GM20431 (cell line): ENCODE measurements around the gene IRAK1.
"Not testable (repeated sequence)": the region's sequence is repeated elsewhere in the genome, so short reads cannot be mapped to it uniquely, and the experiment has no call there.

Source experiments
- in situ Hi-C: fragments of 300-500 bp; cut with MseI, MboI; formaldehyde crosslinking; loops from one replicate; pipeline ENCODE4 v1.15.0; 2020; ENCODE audit warnings: low sequenced_read_pairs; ENCODE audit not compliant: unreplicated experiment

Gene IRAK1

GRCh38 chrX:154004315-154004714, 15.4 kb downstream of the IRAK1 start:
- in situ Hi-C loops: no loop called here

GRCh38 chrX:154002215-154002719, 17.4 kb downstream of the IRAK1 start:
- in situ Hi-C loops: no loop called here

GRCh38 chrX:154000051-154000450, 19.7 kb downstream of the IRAK1 start:
- in situ Hi-C loops: no loop called here

- in situ Hi-C loops: no loop called here
Measured at GRCh38 chrX:153999359-154000037, 20.2 kb downstream of the IRAK1 start.

GRCh38 chrX:153995504-153995903, 24.2 kb downstream of the IRAK1 start:
- in situ Hi-C loops: no loop called here

GRCh38 chrX:153994398-153994797, 25.3 kb downstream of the IRAK1 start:
- in situ Hi-C loops: not testable (repeated sequence)

GRCh38 chrX:153993978-153994377, 25.7 kb downstream of the IRAK1 start:
- in situ Hi-C loops: no loop called here

- in situ Hi-C loops: no loop called here
Measured at GRCh38 chrX:153993079-153993478, 26.6 kb downstream of the IRAK1 start.

GRCh38 chrX:153992180-153992579, 27.5 kb downstream of the IRAK1 start:
- in situ Hi-C loops: no loop called here

- in situ Hi-C loops: no loop called here
Measured at GRCh38 chrX:153991013-153991580, 28.6 kb downstream of the IRAK1 start.

- in situ Hi-C loops: no loop called here
Measured at GRCh38 chrX:153989973-153990655, 29.6 kb downstream of the IRAK1 start.

GRCh38 chrX:153988493-153988892, 31.2 kb downstream of the IRAK1 start:
- in situ Hi-C loops: no loop called here

GRCh38 chrX:153984351-153985178, 35.1 kb downstream of the IRAK1 start:
- in situ Hi-C loops: no loop called here

GRCh38 chrX:153983321-153983801, 36.3 kb downstream of the IRAK1 start:
- in situ Hi-C loops: no loop called here

- in situ Hi-C loops: no loop called here
Measured at GRCh38 chrX:153981771-153982533, 37.8 kb downstream of the IRAK1 start.

- in situ Hi-C loops: no loop called here
Measured at GRCh38 chrX:153981231-153981630, 38.5 kb downstream of the IRAK1 start.

- in situ Hi-C loops: not testable (repeated sequence)
Measured at GRCh38 chrX:153980394-153980793, 39.3 kb downstream of the IRAK1 start.

GRCh38 chrX:153974726-153975286, 44.9 kb downstream of the IRAK1 start:
- in situ Hi-C loops: no loop called here

- in situ Hi-C loops: no loop called here
Measured at GRCh38 chrX:153974003-153974725, 45.5 kb downstream of the IRAK1 start.
